Fibroblast of mammary gland (primary cell): ENCODE measurements around the gene KLHL28.
A peak's percentile ranks its signal among the peaks of the same experiment; 100 is the strongest.

ENCODE experiments used
- DNase-seq: peaks from one replicate; pipeline ENCODE4 v3.0.0-alpha.2; 2010; ENCODE audit warnings: low read depth
- H3K4me3 ChIP-seq: 2 replicates; pipeline ENCODE4 v1.5.1; 2011; ENCODE audit warnings: low read depth, mild to moderate bottlenecking, low read length, moderate library complexity; ENCODE audit not compliant: control insufficient read depth
- CTCF ChIP-seq: conservative IDR thresholded peaks from 2 replicates; pipeline ENCODE4 v1.5.1; 2011; ENCODE audit warnings: low read depth, low read length, inconsistent platforms; ENCODE audit not compliant: control insufficient read depth, insufficient read depth

The KLHL28 gene

GRCh38 chr14:44937547-44937946 lies 24.2 kb downstream of the KLHL28 start:
- no peak overlapping the region for H3K4me3 ChIP-seq
- TF ChIP-seq CTCF, result no peak
- DNase-seq, result no peak

GRCh38 chr14:44935155-44935554 lies 26.6 kb downstream of the KLHL28 start:
- no peak overlapping the region for H3K4me3 ChIP-seq
- DNase-seq, result peak; percentile 7
- TF ChIP-seq CTCF, result no peak

- TF ChIP-seq CTCF, result no peak
- DNase-seq, result no peak
- H3K4me3 ChIP-seq, result no peak overlapping the region
Observed at GRCh38 chr14:44928793-44929192, 33.0 kb downstream of the KLHL28 start.

- DNase-seq, result peak; percentile 54
- no peak overlapping the region for H3K4me3 ChIP-seq
Observed at GRCh38 chr14:44914849-44915248, 46.9 kb downstream of the KLHL28 start.

GRCh38 chr14:44912041-44912869 lies 49.5 kb downstream of the KLHL28 start:
- DNase-seq, result peak; percentile 4
- H3K4me3 ChIP-seq, result peak overlapping the region; percentile 23
- no peak for TF ChIP-seq CTCF

More at GRCh38 chr14:44914849-44915248, 46.9 kb downstream of the KLHL28 start:
- TF ChIP-seq CTCF, result no peak

GRCh38 chr14:44910821-44911220 lies 50.9 kb downstream of the KLHL28 start:
- TF ChIP-seq CTCF, result no peak
- H3K4me3 ChIP-seq, result no peak overlapping the region
- no peak for DNase-seq

- no peak overlapping the region for H3K4me3 ChIP-seq
- DNase-seq, result no peak
- no peak for TF ChIP-seq CTCF
Observed at GRCh38 chr14:44901696-44902095, 60.1 kb downstream of the KLHL28 start.
